Progenitor cell of endocrine pancreas (in vitro differentiated cells): Measurements from ENCODE around the gene ASCC2. TPM values are rescaled to one million over a fixed set of nuclear protein-coding genes. Genes with fewer than 3 reads are reported as not detected.

Source experiments
- DNase-seq: peaks from one replicate; pipeline ENCODE4 v3.0.0; 2021; ENCODE audit warnings: low spot score; ENCODE audit not compliant: unreplicated experiment
- H3K27ac Mint-ChIP-seq: 2 replicates; pipeline ENCODE4 v1.8.0; 2021; ENCODE audit warnings: mild to moderate bottlenecking, moderate library complexity, mixed read lengths
- H3K27me3 Mint-ChIP-seq: 2 replicates; pipeline ENCODE4 v1.8.0; 2021; ENCODE audit warnings: mixed read lengths
- H3K36me3 Mint-ChIP-seq: 2 replicates; pipeline ENCODE4 v1.8.0; 2022; ENCODE audit warnings: mixed read lengths; ENCODE audit not compliant: insufficient read depth
- H3K4me1 Mint-ChIP-seq: 2 replicates; pipeline ENCODE4 v1.8.0; 2021; ENCODE audit warnings: low read depth, mixed read lengths
- H3K4me3 Mint-ChIP-seq: 2 replicates; pipeline ENCODE4 v1.8.0; 2021; ENCODE audit warnings: low read depth, mild to moderate bottlenecking, moderate library complexity, mixed read lengths
- H3K9me3 Mint-ChIP-seq: 2 replicates; pipeline ENCODE4 v1.8.0; 2021; ENCODE audit warnings: low read depth, mixed read lengths
- CTCF ChIP-seq: fragments of 200-600 bp; sonication (generic); IDR thresholded peaks from one replicate; pipeline ENCODE4 v1.5.0; 2021; ENCODE audit warnings: antibody characterized with exemption, mild to moderate bottlenecking; ENCODE audit not compliant: unreplicated experiment
- total RNA-seq: library from RNA; stranded (reverse); gene quantifications from 2 replicates; pipeline ENCODE4 v1.2.1, GENCODE V29; 2021

ASCC2 gene
- total RNA-seq, 1 donor from 2014 or later, result 56.1 TPM

GRCh38 chr22:29873943-29874342, 35.9 kb upstream of the ASCC2 start:
- Mint-ChIP-seq H3K27me3 (peaks cover 7% of the 10 kb centered on the region), H3K27ac (no peak overlapping the region), H3K9me3 (no peaks in the 10 kb centered on the region), H3K4me1 (peaks cover 8% of the 10 kb centered on the region), H3K4me3 (no peak overlapping the region), H3K36me3 (no peaks in the 10 kb centered on the region)
- no peak for TF ChIP-seq CTCF
- no peak for DNase-seq

- Mint-ChIP-seq H3K9me3 (no peaks in the 10 kb centered on the region), H3K27me3 (peaks cover 7% of the 10 kb centered on the region), H3K27ac (no peak overlapping the region), H3K4me3 (no peak overlapping the region), H3K36me3 (no peaks in the 10 kb centered on the region), H3K4me1 (peaks cover 8% of the 10 kb centered on the region)
- no peak for TF ChIP-seq CTCF
- no peak for DNase-seq
Observed at GRCh38 chr22:29872989-29873388, 34.9 kb upstream of the ASCC2 start.

- Mint-ChIP-seq H3K9me3 (no peaks in the 10 kb centered on the region), H3K27ac (no peak overlapping the region), H3K4me1 (peaks cover 8% of the 10 kb centered on the region), H3K36me3 (no peaks in the 10 kb centered on the region), H3K4me3 (no peak overlapping the region), H3K27me3 (peaks cover 7% of the 10 kb centered on the region)
- DNase-seq, result no peak
- TF ChIP-seq CTCF, result no peak
Observed at GRCh38 chr22:29872144-29872893, 34.2 kb upstream of the ASCC2 start.

- no peak for DNase-seq
- H3K27ac Mint-ChIP-seq, result peak overlapping the region; percentile 67
- H3K27me3 Mint-ChIP-seq, result peaks cover 7% of the 10 kb centered on the region
- H3K4me1 Mint-ChIP-seq, result peaks cover 8% of the 10 kb centered on the region
- TF ChIP-seq CTCF, result no peak
- no peaks in the 10 kb centered on the region for H3K36me3 Mint-ChIP-seq
- no peaks in the 10 kb centered on the region for H3K9me3 Mint-ChIP-seq
- no peak overlapping the region for H3K4me3 Mint-ChIP-seq
Observed at GRCh38 chr22:29871684-29872083, 33.6 kb upstream of the ASCC2 start.

- no peaks in the 10 kb centered on the region for H3K36me3 Mint-ChIP-seq
- no peak overlapping the region for H3K4me3 Mint-ChIP-seq
- peaks cover 7% of the 10 kb centered on the region for H3K27me3 Mint-ChIP-seq
- H3K27ac Mint-ChIP-seq, result no peak overlapping the region
- H3K4me1 Mint-ChIP-seq, result peaks cover 8% of the 10 kb centered on the region
- no peaks in the 10 kb centered on the region for H3K9me3 Mint-ChIP-seq
- no peak for TF ChIP-seq CTCF
- DNase-seq, result no peak
Observed at GRCh38 chr22:29870574-29870973, 32.5 kb upstream of the ASCC2 start.
